Measurements from ENCODE around the gene NFATC1. TPM values are rescaled to one million over a fixed set of nuclear protein-coding genes. Genes with fewer than 3 reads are reported as not detected.
A peak's percentile ranks its signal among the peaks of the same experiment; 100 is the strongest.

The NFATC1 gene
- total and polyA plus RNA-seq, 2 experiments from 2014 or later, result 4.2 to 11.3 TPM

DNA sequence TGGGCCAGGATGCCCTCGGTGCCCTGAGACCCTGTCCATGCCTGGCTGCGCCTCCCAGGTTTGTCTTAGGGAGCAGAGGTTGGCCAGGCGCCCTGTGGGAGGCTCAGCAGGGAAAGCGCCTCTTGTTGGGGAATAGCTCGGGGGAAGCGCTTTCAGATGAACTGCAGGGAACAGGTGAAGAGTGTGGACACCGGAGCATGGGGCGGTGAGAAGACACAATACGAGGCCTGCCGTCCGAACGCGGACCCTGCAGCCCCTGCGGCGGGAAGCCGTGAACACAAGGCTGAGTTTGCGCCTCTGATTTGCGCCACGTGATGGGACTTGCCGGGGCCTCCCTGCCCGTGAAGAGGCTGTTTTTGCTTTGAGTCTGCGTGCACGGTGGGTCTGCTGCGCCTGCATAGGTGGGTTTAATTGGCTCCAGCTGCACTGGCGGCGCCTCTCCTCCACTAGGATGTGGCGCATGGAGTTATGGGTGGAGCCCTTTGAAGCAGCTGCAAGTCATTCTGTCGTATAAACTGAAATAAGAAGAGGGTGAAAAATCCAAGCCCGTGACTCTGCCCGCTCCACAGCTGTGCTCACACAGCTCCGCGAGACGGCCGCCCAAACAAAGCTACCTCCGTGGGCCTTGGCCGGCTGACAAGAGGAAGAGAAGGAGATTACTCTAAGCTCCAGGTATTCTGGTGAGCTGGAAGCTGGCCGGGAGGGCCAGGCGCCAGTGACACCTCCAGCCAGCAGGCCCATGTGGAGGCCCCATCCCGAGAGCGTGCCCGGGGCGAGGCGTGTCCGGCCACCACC, 180.4 kb downstream of the NFATC1 start:
- H3K27me3 ChIP-seq, result no peaks in the 10 kb centered on the region
- DNase-seq (ENCODE audit: low spot score), result peak; percentile 73
- H3K4me3 ChIP-seq, result no peak overlapping the region
- H4K20me1 ChIP-seq (ENCODE audit: insufficient read depth, poor library complexity, severe bottlenecking), result no peaks in the 10 kb centered on the region
- no peaks in the 10 kb centered on the region for H3K9me3 ChIP-seq (ENCODE audit: low read depth)
- peak overlapping the region; percentile 87 for H3K27ac ChIP-seq
- H3K79me2 ChIP-seq, result no peaks in the 10 kb centered on the region
- TF ChIP-seq EZH2 (IDR thresholded peaks at IDR 0.05; ENCODE audit: borderline replicate concordance) (no peak), EZH2phosphoT487 (IDR thresholded peaks at IDR 0.05; ENCODE audit: low read depth, severe bottlenecking, unreplicated experiment) (no peak), CTCF (IDR thresholded peaks at IDR 0.05; ENCODE audit: poor library complexity) (peak; percentile 5)
- WGBS (ENCODE audit: low lambda C conversion rate, missing lambda C conversion rate), result 70% methylated on average over 43 of the region's 44 CpGs
- H2AFZ ChIP-seq, result no peak overlapping the region
- peaks cover 19% of the 10 kb centered on the region for H3K4me1 ChIP-seq (ENCODE audit: insufficient read depth)
- peak overlapping the region; percentile 43 for H3K4me2 ChIP-seq
- no peaks in the 10 kb centered on the region for H3K9me2 ChIP-seq (replicated peaks; ENCODE audit: insufficient read depth)
- no peaks in the 10 kb centered on the region for H3K36me3 ChIP-seq (replicated peaks; ENCODE audit: insufficient read depth, low read depth)

GRCh38 chr18:79576686-79577351, 181.1 kb downstream of the NFATC1 start:
- Histone ChIP-seq H4K20me1 (ENCODE audit: insufficient read depth, poor library complexity, severe bottlenecking) (no peaks in the 10 kb centered on the region), H3K4me1 (ENCODE audit: insufficient read depth) (peaks cover 19% of the 10 kb centered on the region), H3K9me3 (ENCODE audit: low read depth) (no peaks in the 10 kb centered on the region), H3K4me3 (no peak overlapping the region), H3K27me3 (no peaks in the 10 kb centered on the region), H3K4me2 (peak overlapping the region; percentile 44), H2AFZ (no peak overlapping the region), H3K79me2 (no peaks in the 10 kb centered on the region), H3K36me3 (replicated peaks; ENCODE audit: insufficient read depth, low read depth) (no peaks in the 10 kb centered on the region), H3K27ac (peak overlapping the region; percentile 84), H3K9me2 (replicated peaks; ENCODE audit: insufficient read depth) (no peaks in the 10 kb centered on the region)
- peak; percentile 73 for DNase-seq (ENCODE audit: low spot score)
- TF ChIP-seq EZH2phosphoT487 (IDR thresholded peaks at IDR 0.05; ENCODE audit: low read depth, severe bottlenecking, unreplicated experiment), result no peak
- TF ChIP-seq CTCF (IDR thresholded peaks at IDR 0.05; ENCODE audit: poor library complexity), result no peak
- no peak for TF ChIP-seq EZH2 (IDR thresholded peaks at IDR 0.05; ENCODE audit: borderline replicate concordance)
- WGBS (ENCODE audit: low lambda C conversion rate, missing lambda C conversion rate), result 58% methylated on average over 23 of the region's 23 CpGs

DNA sequence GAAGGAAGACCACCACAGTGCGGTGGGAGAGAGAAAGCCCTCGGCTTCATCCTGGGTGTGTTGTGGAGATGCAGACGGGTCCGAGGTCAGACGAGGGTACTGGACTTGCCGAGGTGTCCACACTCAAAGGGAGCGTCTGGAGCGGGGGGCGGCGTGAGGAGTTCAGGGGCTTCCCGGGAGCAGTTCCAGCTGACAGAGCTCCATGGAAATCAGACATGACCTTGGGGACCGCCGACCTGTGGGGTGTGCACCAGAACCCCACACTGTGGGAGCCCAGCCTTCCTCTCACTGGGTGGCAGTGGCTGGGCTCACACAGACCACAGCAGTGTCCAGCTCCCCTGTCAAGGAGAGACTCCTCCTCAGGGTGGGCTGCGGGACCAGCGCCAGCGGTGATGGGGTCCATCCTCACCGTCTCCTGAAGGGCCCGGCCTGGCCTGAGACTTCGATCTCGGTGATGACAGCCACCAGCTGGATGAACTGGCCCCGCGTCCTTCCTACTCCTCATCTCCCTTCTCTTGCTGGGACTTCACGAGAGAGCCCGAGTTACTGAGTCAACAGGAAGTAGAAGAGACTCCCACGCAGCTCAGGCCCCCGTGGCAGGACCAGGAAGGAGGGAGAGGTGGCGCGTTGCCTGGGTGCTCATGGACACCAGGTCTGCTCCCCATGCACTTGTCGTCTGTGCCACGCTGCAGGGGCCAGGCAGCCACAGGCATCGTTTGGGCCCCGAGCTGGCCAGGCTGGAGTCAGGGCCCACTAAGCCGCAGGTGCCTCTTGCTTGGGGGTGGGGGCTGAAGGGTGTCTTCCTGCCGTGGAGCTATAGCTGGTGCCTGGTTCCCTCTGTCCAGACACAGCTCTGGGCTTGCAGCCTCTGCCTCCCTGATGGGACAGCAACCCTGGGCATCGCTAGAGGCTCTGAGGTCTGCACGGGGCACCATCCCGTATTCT, 182.0 kb downstream of the NFATC1 start:
- H3K9me3 ChIP-seq (ENCODE audit: low read depth), result no peaks in the 10 kb centered on the region
- no peaks in the 10 kb centered on the region for H3K79me2 ChIP-seq
- no peaks in the 10 kb centered on the region for H3K27me3 ChIP-seq
- H4K20me1 ChIP-seq (ENCODE audit: insufficient read depth, poor library complexity, severe bottlenecking), result no peaks in the 10 kb centered on the region
- no peak overlapping the region for H2AFZ ChIP-seq
- peak overlapping the region; percentile 44 for H3K4me2 ChIP-seq
- DNase-seq (ENCODE audit: low spot score), result no peak
- TF ChIP-seq EZH2 (IDR thresholded peaks at IDR 0.05; ENCODE audit: borderline replicate concordance) (no peak), EZH2phosphoT487 (IDR thresholded peaks at IDR 0.05; ENCODE audit: low read depth, severe bottlenecking, unreplicated experiment) (no peak), CTCF (IDR thresholded peaks at IDR 0.05; ENCODE audit: poor library complexity) (no peak)
- H3K4me1 ChIP-seq (ENCODE audit: insufficient read depth), result peaks cover 19% of the 10 kb centered on the region
- H3K9me2 ChIP-seq (replicated peaks; ENCODE audit: insufficient read depth), result no peaks in the 10 kb centered on the region
- WGBS (ENCODE audit: low lambda C conversion rate, missing lambda C conversion rate), result 89% methylated on average over 36 of the region's 37 CpGs
- H3K27ac ChIP-seq, result peak overlapping the region; percentile 45
- H3K36me3 ChIP-seq (replicated peaks; ENCODE audit: insufficient read depth, low read depth), result no peaks in the 10 kb centered on the region
- no peak overlapping the region for H3K4me3 ChIP-seq
